GM23338 (cell line): ENCODE measurements around the gene TMEM163. TPM values are rescaled to one million over a fixed set of nuclear protein-coding genes. Genes with fewer than 3 reads are reported as not detected.

Experiments
- ATAC-seq: fragments of 200-7000 bp; cut with Tn5 transposase; 3 replicates; pipeline ENCODE4 v1.9.1; 2020
- DNase-seq: peaks from one replicate; pipeline ENCODE4 v3.0.0-alpha.2; 2015; ENCODE audit warnings: low spot score
- H2AFZ ChIP-seq: fragments of 200-600 bp; sonication (generic); 2 replicates; pipeline ENCODE4 v1.8.0; 2016; ENCODE audit warnings: antibody characterized with exemption, mild to moderate bottlenecking, moderate library complexity
- H3F3A ChIP-seq: fragments of 200-600 bp; sonication (generic); replicated peaks from 2 replicates; pipeline ENCODE4 v1.8.0; 2017; ENCODE audit warnings: antibody characterized with exemption, mixed run types, low read depth
- H3K27ac ChIP-seq: fragments of 200-600 bp; sonication (generic); 2 replicates; pipeline ENCODE4 v1.6.1; 2016; ENCODE audit warnings: low read depth
- H3K27me3 ChIP-seq: fragments of 200-600 bp; sonication (generic); 2 replicates; pipeline ENCODE4 v1.8.0; 2016; ENCODE audit warnings: mild to moderate bottlenecking, mixed run types, moderate library complexity; ENCODE audit not compliant: insufficient read depth
- H3K36me3 ChIP-seq: fragments of 200-600 bp; sonication (generic); 2 replicates; pipeline ENCODE4 v1.8.0; 2016; ENCODE audit warnings: mild to moderate bottlenecking; ENCODE audit not compliant: insufficient read depth
- H3K4me1 ChIP-seq: fragments of 200-600 bp; sonication (generic); 2 replicates; pipeline ENCODE4 v1.8.0; 2016; ENCODE audit warnings: mild to moderate bottlenecking, moderate library complexity; ENCODE audit not compliant: insufficient read depth
- H3K4me2 ChIP-seq: fragments of 200-600 bp; sonication (generic); 2 replicates; pipeline ENCODE4 v1.7.1; 2017; ENCODE audit warnings: mixed run types
- H3K4me3 ChIP-seq: fragments of 200-600 bp; sonication (generic); 2 replicates; pipeline ENCODE4 v1.6.1; 2016; ENCODE audit warnings: mixed run types
- H3K79me2 ChIP-seq: fragments of 200-600 bp; sonication (generic); replicated peaks from 2 replicates; pipeline ENCODE4 v1.8.0; 2017; ENCODE audit warnings: mild to moderate bottlenecking; ENCODE audit not compliant: insufficient read depth
- H3K9me2 ChIP-seq: fragments of 200-600 bp; sonication (generic); 2 replicates; pipeline ENCODE4 v1.8.0; 2017; ENCODE audit not compliant: insufficient read depth
- H4K20me1 ChIP-seq: fragments of 200-600 bp; sonication (generic); replicated peaks from 2 replicates; pipeline ENCODE4 v1.8.0; 2017; ENCODE audit warnings: mild to moderate bottlenecking; ENCODE audit not compliant: insufficient read depth
- H3K27ac Mint-ChIP-seq: 2 replicates; pipeline ENCODE4 v1.8.0; 2020; ENCODE audit warnings: inconsistent platforms, mild to moderate bottlenecking, moderate library complexity, mixed read lengths
- H3K27me3 Mint-ChIP-seq: 3 replicates; pipeline ENCODE4 v1.8.0; 2022; ENCODE audit warnings: low read depth, mild to moderate bottlenecking, moderate library complexity, mixed read lengths, inconsistent platforms; ENCODE audit not compliant: insufficient read depth, poor library complexity
- H3K36me3 Mint-ChIP-seq: 3 replicates; pipeline ENCODE4 v1.8.0; 2021; ENCODE audit warnings: low read depth, mild to moderate bottlenecking, inconsistent platforms, moderate library complexity, mixed read lengths
- H3K4me1 Mint-ChIP-seq: 3 replicates; pipeline ENCODE4 v1.8.0; 2020; ENCODE audit warnings: mild to moderate bottlenecking, inconsistent platforms, mixed read lengths
- H3K4me3 Mint-ChIP-seq: 3 replicates; pipeline ENCODE4 v1.8.0; 2021; ENCODE audit warnings: moderate library complexity, mild to moderate bottlenecking, inconsistent platforms, mixed read lengths
- H3K9me3 Mint-ChIP-seq: 3 replicates; pipeline ENCODE4 v1.8.0; 2020; ENCODE audit warnings: moderate library complexity, mild to moderate bottlenecking, inconsistent platforms, mixed read lengths
- CREB1 ChIP-seq: fragments of 250-450 bp; sonication (Bioruptor Pico); IDR thresholded peaks from 2 replicates; pipeline ENCODE4 v1.5.0; 2020; ENCODE audit warnings: low read depth, mild to moderate bottlenecking, moderate library complexity
- ETS1 ChIP-seq: IDR thresholded peaks from 2 replicates; pipeline ENCODE4 v1.6.1; 2016; ENCODE audit warnings: antibody characterized with exemption
- EZH2 ChIP-seq: fragments of 200-600 bp; sonication (generic); IDR thresholded peaks from one replicate; pipeline ENCODE4 v1.8.0; 2017; ENCODE audit warnings: antibody characterized with exemption, mild to moderate bottlenecking, low read depth; ENCODE audit not compliant: unreplicated experiment
- JUNB ChIP-seq: IDR thresholded peaks from one replicate; pipeline ENCODE4 v1.6.1; 2016; ENCODE audit warnings: antibody characterized with exemption; ENCODE audit not compliant: unreplicated experiment
- NANOG ChIP-seq: IDR thresholded peaks from 2 replicates; pipeline ENCODE4 v1.6.1; 2016; ENCODE audit warnings: antibody characterized with exemption, borderline replicate concordance
- REST ChIP-seq: IDR thresholded peaks from one replicate; pipeline ENCODE4 v1.6.1; 2018; ENCODE audit warnings: antibody characterized with exemption; ENCODE audit not compliant: unreplicated experiment
- STAT1 ChIP-seq: IDR thresholded peaks from one replicate; pipeline ENCODE4 v1.6.1; 2016; ENCODE audit warnings: antibody characterized with exemption; ENCODE audit not compliant: unreplicated experiment
- ZNF114 ChIP-seq: fragments of 250-450 bp; sonication (Bioruptor Pico); IDR thresholded peaks from 2 replicates; pipeline ENCODE4 v1.5.0; 2020; ENCODE audit warnings: mild to moderate bottlenecking, moderate library complexity
- ZNF331 ChIP-seq: fragments of 250-450 bp; sonication (Bioruptor Pico); IDR thresholded peaks from 2 replicates; pipeline ENCODE4 v1.5.0; 2020; ENCODE audit warnings: low read depth, mild to moderate bottlenecking, moderate library complexity
- ZNF462 ChIP-seq: fragments of 250-450 bp; sonication (Bioruptor Pico); IDR thresholded peaks from 2 replicates; pipeline ENCODE4 v1.5.0; 2020; ENCODE audit warnings: mild to moderate bottlenecking, moderate library complexity
- polyA plus RNA-seq: library from polyadenylated mRNA; unstranded; fragments of >200 nt; fragmentation: Nextera tagmentation; extraction: Ambion mirVana; gene quantifications from 2 replicates; pipeline ENCODE4 v1.2.1, GENCODE V29; 2016
- total RNA-seq: library from RNA; depleted of rRNA; stranded (reverse); fragments of >200 nt; shearing (Covaris generic); gene quantifications from 2 replicates; pipeline ENCODE4 v1.2.3, GENCODE V29; 2014

TMEM163 gene
- total and polyA plus RNA-seq, 2 experiments from 2014 or later, result 1.1 to 1.8 TPM

GRCh38 chr2:134660626-134661402, 58.0 kb downstream of the TMEM163 start:
- Histone ChIP-seq H3K36me3 (no peaks in the 10 kb centered on the region), H3K27ac (no peak overlapping the region), H4K20me1 (no peaks in the 10 kb centered on the region), H3K79me2 (no peaks in the 10 kb centered on the region), H2AFZ (0 out of 2 replicates have a peak overlapping the region, but pooled peaks have one; percentile 32), H3K4me2 (no peak overlapping the region), H3K4me3 (no peak overlapping the region), H3F3A (no peaks in the 10 kb centered on the region), H3K27me3 (no peaks in the 10 kb centered on the region), H3K9me2 (no peaks in the 10 kb centered on the region), H3K4me1 (0 out of 2 replicates have a peak, but pooled peaks cover 3% of the 10 kb centered on the region)
- Mint-ChIP-seq H3K9me3 (peaks cover 16% of the 10 kb centered on the region), H3K4me3 (no peak overlapping the region), H3K36me3 (peaks cover 11% of the 10 kb centered on the region; the same call in 2 of the 3 replicates), H3K27ac (no peak overlapping the region), H3K27me3 (peaks cover 2% of the 10 kb centered on the region), H3K4me1 (peaks cover 5% of the 10 kb centered on the region; the same call in 2 of the 3 replicates)
- ATAC-seq (no peak), DNase-seq (no peak)
- TF ChIP-seq ZNF331 (CRISPR knock-in tag) (no peak), EZH2 (no peak), NANOG (no peak), STAT1 (no peak), ETS1 (no peak), JUNB (no peak)

- H3K27me3 ChIP-seq, result no peaks in the 10 kb centered on the region
- H3K27ac ChIP-seq, result no peak overlapping the region
- no peaks in the 10 kb centered on the region for H3K79me2 ChIP-seq
- DNase-seq (no peak), ATAC-seq (no peak)
- peaks cover 5% of the 10 kb centered on the region; the same call in 2 of the 3 replicates for H3K4me1 Mint-ChIP-seq
- H3K9me3 Mint-ChIP-seq, result peaks cover 16% of the 10 kb centered on the region
- H3K27ac Mint-ChIP-seq, result no peak overlapping the region
- H3K36me3 ChIP-seq, result no peaks in the 10 kb centered on the region
- H3K4me1 ChIP-seq, result 0 out of 2 replicates have a peak, but pooled peaks cover 3% of the 10 kb centered on the region
- no peaks in the 10 kb centered on the region for H4K20me1 ChIP-seq
- H3K36me3 Mint-ChIP-seq, result peaks cover 11% of the 10 kb centered on the region; the same call in 2 of the 3 replicates
- H3K4me3 Mint-ChIP-seq, result no peak overlapping the region
- H3K9me2 ChIP-seq, result no peaks in the 10 kb centered on the region
- H3K27me3 Mint-ChIP-seq, result peaks cover 2% of the 10 kb centered on the region
- H3K4me2 ChIP-seq, result no peak overlapping the region
- no peaks in the 10 kb centered on the region for H3F3A ChIP-seq
- H2AFZ ChIP-seq, result no peak overlapping the region
- H3K4me3 ChIP-seq, result no peak overlapping the region
- TF ChIP-seq NANOG (no peak), ZNF331 (CRISPR knock-in tag) (no peak), REST (no peak), ZNF114 (no peak), CREB1 (no peak), EZH2 (no peak), ZNF462 (CRISPR knock-in tag) (no peak)
Measured at GRCh38 chr2:134659724-134660123, 59.1 kb downstream of the TMEM163 start.
